Measurements from ENCODE around the gene SAFB2. TPM values are rescaled to one million over a fixed set of nuclear protein-coding genes. Genes with fewer than 3 reads are reported as not detected.

The SAFB2 gene
- total RNA-seq, 1 experiment from 2014 or later: 98.6 TPM

GRCh38 chr19:5618591-5618990 is 4.0 kb downstream of the SAFB2 start:
- DNase-seq (ENCODE audit: unreplicated experiment): no peak
- TF ChIP-seq CTCF (IDR thresholded peaks at IDR 0.05; ENCODE audit: unreplicated experiment): no peak
- H3K9me3 Mint-ChIP-seq (ENCODE audit: unreplicated experiment): no peaks in the 10 kb centered on the region
- CTCF ChIA-PET: interaction anchor here (0.8 to 1.2 kb wide), 3 partner anchors 40 to 1843 kb away, joined by 3 to 4 read pairs (median 3); no protein-coding TSS in a partner anchor
- no peak overlapping the region for H3K27ac Mint-ChIP-seq (ENCODE audit: low read depth, unreplicated experiment)
- no peaks in the 10 kb centered on the region for H3K27me3 Mint-ChIP-seq (ENCODE audit: insufficient read depth, unreplicated experiment)
- no TSS peak for BruUV-seq (replicated peaks)
- H3K4me1 Mint-ChIP-seq (ENCODE audit: insufficient read depth, unreplicated experiment): peaks cover 18% of the 10 kb centered on the region
- H3K36me3 Mint-ChIP-seq (ENCODE audit: insufficient read depth, unreplicated experiment): peaks cover 88% of the 10 kb centered on the region
- no peak overlapping the region for H3K4me3 Mint-ChIP-seq (ENCODE audit: unreplicated experiment)
- POLR2A ChIA-PET: no interaction called here
- intact Hi-C loops (cut with micrococcal nuclease): no loop called here

- Mint-ChIP-seq H3K36me3 (ENCODE audit: insufficient read depth, unreplicated experiment) (peaks cover 92% of the 10 kb centered on the region), H3K27ac (ENCODE audit: low read depth, unreplicated experiment) (no peak overlapping the region), H3K4me1 (ENCODE audit: insufficient read depth, unreplicated experiment) (peaks cover 18% of the 10 kb centered on the region), H3K27me3 (ENCODE audit: insufficient read depth, unreplicated experiment) (no peaks in the 10 kb centered on the region), H3K9me3 (ENCODE audit: unreplicated experiment) (no peaks in the 10 kb centered on the region), H3K4me3 (ENCODE audit: unreplicated experiment) (no peak overlapping the region)
- no peak for DNase-seq (ENCODE audit: unreplicated experiment)
- intact Hi-C loops (cut with micrococcal nuclease): no loop called here
- BruUV-seq (replicated peaks): no TSS peak
- ChIA-PET CTCF (no interaction called here), POLR2A (interaction anchor here (0.7 to 0.8 kb wide), 2 partner anchors 17 to 70 kb away, joined by 3 to 5 read pairs; no protein-coding TSS in a partner anchor)
- no peak for TF ChIP-seq CTCF (IDR thresholded peaks at IDR 0.05; ENCODE audit: unreplicated experiment)
Observed at GRCh38 chr19:5617080-5617479, 5.5 kb downstream of the SAFB2 start.

GRCh38 chr19:5615756-5616327 is 6.7 kb downstream of the SAFB2 start:
- H3K27ac Mint-ChIP-seq (ENCODE audit: low read depth, unreplicated experiment): no peak overlapping the region
- no TSS peak for BruUV-seq (replicated peaks)
- DNase-seq (ENCODE audit: unreplicated experiment): no peak
- no peak for TF ChIP-seq CTCF (IDR thresholded peaks at IDR 0.05; ENCODE audit: unreplicated experiment)
- peaks cover 92% of the 10 kb centered on the region for H3K36me3 Mint-ChIP-seq (ENCODE audit: insufficient read depth, unreplicated experiment)
- intact Hi-C loops (cut with micrococcal nuclease): no loop called here
- CTCF ChIA-PET: interaction anchor here (0.6 to 1.7 kb wide), 6 partner anchors 25 to 1264 kb away, joined by 3 to 5 read pairs (median 3); no protein-coding TSS in a partner anchor
- no peaks in the 10 kb centered on the region for H3K9me3 Mint-ChIP-seq (ENCODE audit: unreplicated experiment)
- peaks cover 13% of the 10 kb centered on the region for H3K4me1 Mint-ChIP-seq (ENCODE audit: insufficient read depth, unreplicated experiment)
- POLR2A ChIA-PET: interaction anchor here (0.5 kb wide), 1 partner anchor 70 kb away, joined by 3 read pairs; no protein-coding TSS in a partner anchor
- H3K4me3 Mint-ChIP-seq (ENCODE audit: unreplicated experiment): no peak overlapping the region
- H3K27me3 Mint-ChIP-seq (ENCODE audit: insufficient read depth, unreplicated experiment): no peaks in the 10 kb centered on the region

- peaks cover 95% of the 10 kb centered on the region for H3K36me3 Mint-ChIP-seq (ENCODE audit: insufficient read depth, unreplicated experiment)
- no TSS peak for BruUV-seq (replicated peaks)
- no peak overlapping the region for H3K27ac Mint-ChIP-seq (ENCODE audit: low read depth, unreplicated experiment)
- H3K4me1 Mint-ChIP-seq (ENCODE audit: insufficient read depth, unreplicated experiment): no peaks in the 10 kb centered on the region
- POLR2A ChIA-PET: interaction anchor here (1.3 to 2.3 kb wide), 2 partner anchors 9 kb away, joined by 11 to 12 read pairs; partner anchors contain the start of genes SAFB and SAFB2
- no peak for DNase-seq (ENCODE audit: unreplicated experiment)
- CTCF ChIA-PET: interaction anchor here (0.7 kb wide), 1 partner anchor 78 kb away, joined by 3 read pairs; no protein-coding TSS in a partner anchor
- no peaks in the 10 kb centered on the region for H3K27me3 Mint-ChIP-seq (ENCODE audit: insufficient read depth, unreplicated experiment)
- no peak for TF ChIP-seq CTCF (IDR thresholded peaks at IDR 0.05; ENCODE audit: unreplicated experiment)
- intact Hi-C loops (cut with micrococcal nuclease): no loop called here
- H3K9me3 Mint-ChIP-seq (ENCODE audit: unreplicated experiment): no peaks in the 10 kb centered on the region
- no peak overlapping the region for H3K4me3 Mint-ChIP-seq (ENCODE audit: unreplicated experiment)
Observed at GRCh38 chr19:5612891-5613865, 9.4 kb downstream of the SAFB2 start.

Measured in MCF 10A (cell line).